Panc1 (cell line): ENCODE results near the gene GZMB. TPM values are rescaled to one million over a fixed set of nuclear protein-coding genes. Genes with fewer than 3 reads are reported as not detected.

Source experiments
- ATAC-seq: fragments of 200-7000 bp; cut with Tn5 transposase; 2 replicates; pipeline ENCODE4 v1.9.1; 2020; ENCODE audit warnings: mild to moderate bottlenecking, moderate library complexity
- BruUV-seq: library from RNA; stranded (reverse); fragments of 400-500 nt; replicated peaks from 2 replicates; lab custom pipeline; 2021; lab: Mats Ljungman, UMichigan
- CTCF ChIA-PET: fragments of 300-600 bp; sonication (Branson Sonifier 250); formaldehyde crosslinking; loops from one replicate; lab custom pipeline; 2022; ENCODE audit warnings: antibody characterized with exemption; lab: Charles Lee
- POLR2A ChIA-PET: fragments of 300-600 bp; sonication (Branson Sonifier 250); formaldehyde crosslinking; loops from one replicate; lab custom pipeline; 2022; ENCODE audit warnings: antibody characterized with exemption; lab: Charles Lee
- DNase-seq: peaks from one replicate; pipeline ENCODE4 v3.0.0-alpha.2; 2010; ENCODE audit warnings: low read depth, low spot score
- H3K27ac ChIP-seq: 2 replicates; pipeline ENCODE4 v1.5.1; 2011; ENCODE audit warnings: mild to moderate bottlenecking, low read length, inconsistent platforms
- H3K27me3 ChIP-seq: fragments of 200-500 bp; sonication (Bioruptor generic); 2 replicates; pipeline ENCODE4 v1.6.0; 2014; ENCODE audit warnings: low read length, inconsistent platforms; ENCODE audit not compliant: control insufficient read depth, insufficient read depth
- H3K36me3 ChIP-seq: fragments of 200-500 bp; sonication (Bioruptor generic); 2 replicates; pipeline ENCODE4 v1.5.1; 2014; ENCODE audit warnings: inconsistent platforms, mild to moderate bottlenecking, low read length, moderate library complexity; ENCODE audit not compliant: control insufficient read depth, insufficient read depth
- H3K4me1 ChIP-seq: 2 replicates; pipeline ENCODE4 v1.5.1; 2011; ENCODE audit warnings: inconsistent platforms, mild to moderate bottlenecking, low read length, moderate library complexity; ENCODE audit not compliant: control insufficient read depth, insufficient read depth
- H3K4me3 ChIP-seq, 2 experiments: 2 replicates each; pipeline ENCODE4 v1.5.1; 2011 to 2012; ENCODE audit warnings: low read depth in 2 of 2, low read length in 2 of 2, mild to moderate bottlenecking in 2 of 2, inconsistent platforms in 1 of 2, moderate library complexity in 1 of 2
- H3K9me3 ChIP-seq: fragments of 200-500 bp; sonication (Bioruptor generic); 2 replicates; pipeline ENCODE4 v1.5.1; 2014; ENCODE audit warnings: low read depth, mild to moderate bottlenecking, inconsistent platforms, low read length, moderate library complexity; ENCODE audit not compliant: control insufficient read depth, insufficient read depth
- CTCF ChIP-seq: fragments of 450-650 bp; IDR thresholded peaks from 2 replicates; pipeline ENCODE4 v1.5.1; 2017; ENCODE audit warnings: mild to moderate bottlenecking
- POLR2AphosphoS5 ChIP-seq: IDR thresholded peaks from 2 replicates; pipeline ENCODE4 v1.6.1; 2012; ENCODE audit warnings: mild to moderate bottlenecking, low read depth, low read length, moderate library complexity
- REST ChIP-seq, 2 experiments: IDR thresholded peaks; 2 replicates each; pipeline ENCODE4 v1.6.1; 2011 to 2012; ENCODE audit warnings: low read depth in 2 of 2, control low read depth in 1 of 2, low read length in 1 of 2, mild to moderate bottlenecking in 1 of 2, moderate library complexity in 1 of 2; ENCODE audit not compliant: insufficient read depth in 1 of 2
- SIN3A ChIP-seq: IDR thresholded peaks from 2 replicates; pipeline ENCODE4 v1.6.1; 2012; ENCODE audit warnings: low read depth, mild to moderate bottlenecking, low read length, moderate library complexity, borderline replicate concordance; ENCODE audit not compliant: insufficient read depth
- TCF7L2 ChIP-seq: IDR thresholded peaks from 2 replicates; pipeline ENCODE4 v1.6.1; 2011; ENCODE audit warnings: mild to moderate bottlenecking, low read depth, low read length, inconsistent platforms
- in situ Hi-C: cut with HindIII; loops from 2 replicates; pipeline ENCODE4 v1.10.0; 2016; ENCODE audit warnings: low sequenced_read_pairs, low pct_unique_long_range_greater_than_20kb
- intact Hi-C: fragments of 100-400 bp; cut with micrococcal nuclease; formaldehyde crosslinking; loops from one replicate; pipeline ENCODE4 v1.10.0; 2022; ENCODE audit not compliant: unreplicated experiment
- total RNA-seq: library from RNA; stranded (reverse); gene quantifications from one replicate; pipeline ENCODE4 v1.2.1, GENCODE V29; 2021; ENCODE audit not compliant: unreplicated experiment

The GZMB gene
- total RNA-seq, 1 experiment from 2014 or later = 1.2 TPM

- ChIA-PET POLR2A (no interaction called here), CTCF (no interaction called here)
- in situ Hi-C loops = no loop called here
- Histone ChIP-seq H3K4me3 (no peak overlapping the region), H3K27ac (no peak overlapping the region), H3K36me3 (no peaks in the 10 kb centered on the region), H3K27me3 (no peaks in the 10 kb centered on the region), H3K4me1 (no peaks in the 10 kb centered on the region), H3K9me3 (no peaks in the 10 kb centered on the region)
- intact Hi-C loops = no loop called here
- no peak for TF ChIP-seq POLR2AphosphoS5
- TF ChIP-seq TCF7L2 = no peak
- no TSS peak for BruUV-seq
- no peak for DNase-seq
- no peak for ATAC-seq
Observed at GRCh38 chr14:24630872-24631477, 3.0 kb downstream of the GZMB start.

GRCh38 chr14:24630087-24630871 lies 3.7 kb downstream of the GZMB start:
- Histone ChIP-seq H3K27ac (no peak overlapping the region), H3K36me3 (no peaks in the 10 kb centered on the region), H3K9me3 (no peaks in the 10 kb centered on the region), H3K4me3 (no peak overlapping the region), H3K4me1 (no peaks in the 10 kb centered on the region), H3K27me3 (no peaks in the 10 kb centered on the region)
- TF ChIP-seq TCF7L2 (no peak), SIN3A (no peak), CTCF (no peak), REST (IDR thresholded peaks at IDR 0.05; ENCODE audit: insufficient read depth in 1 of 2, low read depth in 2 of 2, low read length in 1 of 2) (no peak), POLR2AphosphoS5 (no peak)
- no TSS peak for BruUV-seq
- in situ Hi-C loops = no loop called here
- intact Hi-C loops = no loop called here
- DNase-seq = no peak
- CTCF ChIA-PET = no interaction called here
- POLR2A ChIA-PET = no interaction called here
- ATAC-seq = no peak

GRCh38 chr14:24629521-24629920 lies 4.5 kb downstream of the GZMB start:
- Histone ChIP-seq H3K4me3 (no peak overlapping the region), H3K4me1 (no peaks in the 10 kb centered on the region), H3K27me3 (no peaks in the 10 kb centered on the region), H3K27ac (no peak overlapping the region), H3K9me3 (no peaks in the 10 kb centered on the region), H3K36me3 (no peaks in the 10 kb centered on the region)
- BruUV-seq = no TSS peak
- no peak for DNase-seq
- intact Hi-C loops (no loop called here), in situ Hi-C loops (no loop called here)
- CTCF ChIA-PET = no interaction called here
- no peak for TF ChIP-seq REST (IDR thresholded peaks at IDR 0.05; ENCODE audit: insufficient read depth in 1 of 2, low read depth in 2 of 2, low read length in 1 of 2)
- TF ChIP-seq CTCF = no peak
- no peak for TF ChIP-seq POLR2AphosphoS5
- no peak for TF ChIP-seq TCF7L2
- TF ChIP-seq SIN3A = no peak
- POLR2A ChIA-PET = no interaction called here
- no peak for ATAC-seq
